ENCODE measurements around the gene CYP1A2.

CYP1A2 gene

DNA sequence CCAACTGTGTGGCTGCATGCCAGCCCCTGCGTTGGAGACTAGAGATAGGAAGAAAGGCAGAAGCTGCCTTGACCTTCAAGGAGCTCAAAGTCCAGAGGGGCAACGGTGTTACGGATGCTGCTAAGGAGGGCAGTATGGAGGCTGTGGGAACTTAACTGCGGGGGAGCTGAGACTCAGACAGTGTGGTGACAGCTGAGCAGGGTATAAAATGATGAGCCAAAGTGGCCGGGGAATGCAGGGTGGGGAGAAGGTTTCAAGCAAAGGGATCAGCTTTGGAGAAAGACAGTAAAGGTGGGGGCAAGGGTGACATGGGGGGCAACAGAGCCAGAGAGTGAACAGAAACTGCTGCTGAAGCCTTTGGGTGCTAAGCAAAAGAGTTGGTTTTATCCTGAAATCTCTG lies 6.2 kb upstream of the CYP1A2 start:
- DNase-seq = no peak

DNA sequence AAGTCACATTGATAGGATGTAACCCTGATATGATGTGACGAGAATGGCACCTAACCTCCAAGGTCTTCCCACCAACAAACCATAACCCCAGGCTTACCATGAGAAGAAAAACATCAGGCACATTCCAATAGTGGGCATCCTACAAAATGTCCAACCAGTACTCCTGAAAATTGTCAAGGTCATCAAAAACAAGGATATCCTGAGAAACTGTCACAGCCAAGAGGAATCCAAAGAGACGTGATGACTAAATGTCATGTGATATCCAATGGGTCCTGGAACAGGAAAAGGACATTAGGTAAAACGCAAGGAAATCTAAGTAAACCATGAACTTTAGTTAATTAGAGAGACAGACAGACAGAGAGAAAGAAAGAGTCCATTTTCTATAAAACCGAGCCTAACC lies 2.3 kb upstream of the CYP1A2 start:
- no peak for DNase-seq

DNA sequence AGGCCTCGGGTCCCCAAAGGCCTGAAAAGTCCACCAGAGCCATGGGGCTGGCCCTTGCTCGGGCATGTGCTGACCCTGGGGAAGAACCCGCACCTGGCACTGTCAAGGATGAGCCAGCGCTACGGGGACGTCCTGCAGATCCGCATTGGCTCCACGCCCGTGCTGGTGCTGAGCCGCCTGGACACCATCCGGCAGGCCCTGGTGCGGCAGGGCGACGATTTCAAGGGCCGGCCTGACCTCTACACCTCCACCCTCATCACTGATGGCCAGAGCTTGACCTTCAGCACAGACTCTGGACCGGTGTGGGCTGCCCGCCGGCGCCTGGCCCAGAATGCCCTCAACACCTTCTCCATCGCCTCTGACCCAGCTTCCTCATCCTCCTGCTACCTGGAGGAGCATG lies 1.2 kb downstream of the CYP1A2 start:
- DNase-seq = no peak

DNA sequence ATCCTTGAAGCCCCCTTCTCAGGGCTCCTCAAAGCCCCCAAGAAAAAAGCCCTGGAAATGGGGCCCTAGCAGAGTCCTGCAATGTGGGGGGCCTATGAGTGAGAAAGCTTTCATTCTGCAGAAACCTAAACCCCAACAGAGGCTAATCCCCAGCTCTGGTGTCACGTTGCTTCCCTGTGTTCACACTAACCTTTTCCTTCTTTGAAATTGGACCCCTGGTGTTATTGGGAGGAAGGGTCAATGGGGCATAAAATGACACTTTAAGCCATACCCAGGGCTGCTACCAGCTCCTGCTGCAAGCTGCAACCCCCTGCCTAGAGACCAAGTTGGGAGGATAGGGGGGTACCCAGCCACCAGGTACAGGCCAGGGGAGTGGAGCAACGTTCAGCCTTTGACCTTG lies 2.1 kb downstream of the CYP1A2 start:
- DNase-seq = no peak

DNA sequence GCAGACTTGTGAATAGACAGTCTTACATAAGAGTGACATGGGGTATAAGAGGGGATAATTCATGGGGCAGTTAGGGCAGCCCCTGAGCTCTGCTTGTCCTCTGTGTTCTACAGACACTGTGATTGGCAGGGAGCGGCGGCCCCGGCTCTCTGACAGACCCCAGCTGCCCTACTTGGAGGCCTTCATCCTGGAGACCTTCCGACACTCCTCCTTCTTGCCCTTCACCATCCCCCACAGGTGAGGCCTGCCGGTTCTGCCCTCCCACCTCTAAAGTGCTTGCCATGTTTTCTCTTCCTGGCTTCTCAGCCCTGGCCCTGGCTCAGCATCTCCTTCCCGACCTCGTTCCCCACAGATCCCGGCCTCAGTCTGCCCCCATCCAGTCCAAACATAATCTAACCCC lies 3.4 kb downstream of the CYP1A2 start:
- DNase-seq = no peak

DNA sequence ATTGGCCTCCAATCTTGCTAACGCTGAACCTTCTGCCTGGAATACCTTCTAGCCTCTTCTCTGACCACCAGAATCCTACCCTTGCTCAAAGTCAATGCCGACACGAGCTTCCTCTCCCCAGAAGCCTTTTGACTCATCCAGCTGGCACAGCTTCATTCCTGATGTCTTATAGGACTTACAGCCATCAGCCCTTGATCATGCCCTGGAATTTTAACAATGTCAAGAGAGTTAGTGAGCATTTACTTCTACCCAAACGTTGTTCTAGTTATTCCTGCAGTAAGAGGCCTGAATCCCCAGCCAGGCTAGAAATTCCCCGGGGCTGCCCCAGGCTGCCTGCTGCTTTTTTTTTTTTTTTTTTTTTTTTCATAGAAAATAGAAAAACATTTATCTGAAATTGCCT lies 3.9 kb downstream of the CYP1A2 start:
- DNase-seq = no peak

DNA sequence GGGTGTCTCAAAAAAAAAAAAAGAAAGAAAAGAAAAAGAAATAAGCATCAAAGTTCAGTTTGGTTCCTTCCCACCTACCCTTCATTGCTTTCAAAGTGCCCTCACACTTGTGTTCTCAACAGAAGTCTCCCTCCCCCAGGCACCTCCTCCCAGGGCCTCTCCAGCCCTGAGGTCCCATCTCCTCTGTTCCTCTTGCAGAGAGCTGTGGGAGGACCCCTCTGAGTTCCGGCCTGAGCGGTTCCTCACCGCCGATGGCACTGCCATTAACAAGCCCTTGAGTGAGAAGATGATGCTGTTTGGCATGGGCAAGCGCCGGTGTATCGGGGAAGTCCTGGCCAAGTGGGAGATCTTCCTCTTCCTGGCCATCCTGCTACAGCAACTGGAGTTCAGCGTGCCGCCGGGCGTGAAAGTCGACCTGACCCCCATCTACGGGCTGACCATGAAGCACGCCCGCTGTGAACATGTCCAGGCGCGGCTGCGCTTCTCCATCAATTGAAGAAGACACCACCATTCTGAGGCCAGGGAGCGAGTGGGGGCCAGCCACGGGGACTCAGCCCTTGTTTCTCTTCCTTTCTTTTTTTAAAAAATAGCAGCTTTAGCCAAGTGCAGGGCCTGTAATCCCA lies 6.1 kb downstream of the CYP1A2 start:
- no peak for DNase-seq

DNA sequence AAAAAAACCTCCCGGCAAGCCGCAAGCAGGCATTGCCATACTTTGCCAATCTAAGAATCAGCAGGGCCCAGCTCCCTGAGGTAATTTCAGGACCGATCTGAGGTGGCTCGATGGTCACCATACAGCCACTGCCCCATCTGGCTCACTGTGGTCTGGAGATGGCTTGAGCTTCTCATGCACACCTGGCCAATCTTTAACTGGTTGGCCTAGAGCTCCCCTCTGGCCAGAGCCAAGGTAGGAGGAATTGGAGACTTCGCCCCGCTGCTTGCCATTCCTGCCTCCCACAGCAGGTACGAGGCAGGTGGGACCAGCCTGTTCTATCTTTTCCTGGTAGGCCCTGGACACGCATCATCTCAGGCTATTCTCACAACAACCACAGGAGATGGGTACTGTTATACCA lies 10.1 kb downstream of the CYP1A2 start:
- no peak for DNase-seq

DNA sequence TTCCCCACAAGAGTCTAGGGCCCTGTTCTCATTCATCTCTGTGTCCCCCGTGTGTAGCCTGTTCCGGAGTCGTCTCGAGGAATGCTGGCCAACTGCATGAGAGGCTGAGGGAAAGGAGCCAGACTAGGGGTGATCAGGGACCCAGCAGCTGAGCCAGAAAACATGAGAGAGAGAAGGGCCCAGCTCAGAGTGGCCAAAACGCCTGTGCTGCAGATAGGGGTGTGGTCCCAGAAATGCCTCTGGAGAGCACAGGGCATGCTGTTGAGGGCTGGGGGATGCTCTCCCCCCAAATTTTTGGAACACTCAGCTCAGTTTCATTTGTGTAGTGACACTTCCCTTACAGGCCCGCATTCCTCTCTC lies 14.1 kb downstream of the CYP1A2 start:
- DNase-seq = no peak

DNA sequence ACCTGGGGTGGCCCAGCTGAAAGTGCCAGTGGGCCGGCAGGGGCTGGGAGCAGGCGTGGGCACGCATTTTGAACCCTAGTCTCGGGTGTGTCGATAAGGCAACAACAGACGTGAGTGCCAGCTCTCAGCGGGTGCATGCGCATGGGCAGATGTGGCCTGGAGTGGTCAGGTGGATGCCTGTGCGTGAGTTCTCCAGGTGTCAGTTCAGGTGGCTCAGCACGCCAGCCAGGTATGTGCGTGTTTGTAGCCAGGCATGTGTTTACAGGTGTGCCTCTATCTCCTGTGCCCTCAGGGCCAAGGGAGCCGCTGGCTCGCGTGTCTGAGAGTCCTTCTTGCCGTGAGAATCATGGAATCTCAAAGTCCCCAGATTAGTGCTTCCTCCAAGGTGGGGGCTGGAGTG lies 14.8 kb downstream of the CYP1A2 start:
- DNase-seq = no peak

DNA sequence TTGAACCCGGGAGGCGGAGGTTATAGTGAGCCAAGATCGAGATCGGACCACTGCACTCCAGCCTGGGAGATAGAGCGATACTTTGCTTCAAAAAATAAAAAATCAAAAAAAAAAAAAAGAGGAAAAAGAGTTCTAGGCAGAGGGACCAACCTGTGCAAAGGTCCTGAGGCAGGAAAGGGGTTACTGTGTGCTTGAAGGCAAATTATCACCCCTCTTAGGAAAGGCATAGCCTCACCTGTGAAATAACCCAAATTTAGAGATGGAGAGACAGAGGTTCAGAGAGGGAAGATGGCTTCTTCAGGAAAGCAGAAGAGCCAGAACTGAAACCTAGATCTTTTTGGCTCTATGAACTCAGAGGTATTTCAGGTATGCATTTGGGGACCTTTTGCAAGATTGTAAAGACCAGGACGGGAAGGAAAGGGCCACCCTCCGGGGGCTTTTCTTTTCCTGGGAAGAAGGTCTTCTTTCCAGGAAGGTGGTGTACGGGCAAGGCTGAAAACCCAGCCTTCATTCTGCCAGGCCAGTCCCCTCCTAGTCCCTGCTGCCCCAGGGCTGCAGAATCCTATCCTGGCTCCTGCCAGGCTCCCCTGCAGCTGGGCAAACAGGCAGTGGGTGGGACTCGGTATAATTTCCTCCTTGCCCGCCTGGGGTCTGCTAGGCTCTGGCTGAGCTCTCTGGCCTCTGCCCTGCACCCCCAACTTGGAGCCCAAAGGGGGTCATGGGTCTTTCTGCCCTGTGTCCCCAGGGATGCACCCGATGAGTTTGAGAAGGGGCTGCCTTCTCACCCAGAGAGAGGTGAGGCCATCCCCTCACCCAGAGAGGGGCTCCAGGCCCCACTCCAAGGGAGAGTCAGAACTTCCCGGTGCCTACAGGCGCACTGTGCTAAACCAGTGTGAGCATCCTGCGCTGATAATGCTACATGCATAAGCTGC lies 18.8 kb downstream of the CYP1A2 start:
- no peak for DNase-seq

DNA sequence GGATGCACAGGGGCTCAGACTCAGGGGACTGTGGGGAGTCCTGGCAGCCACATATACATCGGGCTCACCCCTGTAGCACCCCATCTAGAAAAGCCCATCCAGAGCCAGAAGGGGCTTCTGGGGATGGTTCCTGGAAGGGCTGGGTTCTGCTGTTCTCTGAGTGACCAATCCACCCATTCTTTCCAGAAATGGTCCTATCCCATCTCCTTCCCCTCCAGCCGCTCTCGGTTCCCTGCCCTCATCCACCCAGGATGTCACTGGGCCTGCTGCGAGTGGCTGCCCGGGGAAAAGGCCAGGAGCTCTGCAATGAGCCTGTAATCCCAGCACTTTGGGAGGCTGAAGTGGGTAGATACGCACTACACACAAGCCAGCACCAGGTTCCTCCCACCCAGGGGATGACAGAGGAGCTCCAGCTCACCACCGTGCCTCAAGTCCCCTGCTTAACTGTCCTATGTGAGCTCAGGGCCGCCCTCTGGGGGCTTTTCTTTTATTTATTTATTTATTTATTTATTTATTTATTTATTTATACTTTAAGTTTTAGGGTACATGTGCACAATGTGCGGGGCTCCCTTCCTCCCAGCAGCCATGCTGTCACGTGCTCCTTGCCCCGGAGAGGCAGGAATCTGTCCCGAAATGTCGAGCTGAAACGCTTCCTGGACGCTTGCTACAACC lies 19.6 kb downstream of the CYP1A2 start:
- no peak for DNase-seq

DNA sequence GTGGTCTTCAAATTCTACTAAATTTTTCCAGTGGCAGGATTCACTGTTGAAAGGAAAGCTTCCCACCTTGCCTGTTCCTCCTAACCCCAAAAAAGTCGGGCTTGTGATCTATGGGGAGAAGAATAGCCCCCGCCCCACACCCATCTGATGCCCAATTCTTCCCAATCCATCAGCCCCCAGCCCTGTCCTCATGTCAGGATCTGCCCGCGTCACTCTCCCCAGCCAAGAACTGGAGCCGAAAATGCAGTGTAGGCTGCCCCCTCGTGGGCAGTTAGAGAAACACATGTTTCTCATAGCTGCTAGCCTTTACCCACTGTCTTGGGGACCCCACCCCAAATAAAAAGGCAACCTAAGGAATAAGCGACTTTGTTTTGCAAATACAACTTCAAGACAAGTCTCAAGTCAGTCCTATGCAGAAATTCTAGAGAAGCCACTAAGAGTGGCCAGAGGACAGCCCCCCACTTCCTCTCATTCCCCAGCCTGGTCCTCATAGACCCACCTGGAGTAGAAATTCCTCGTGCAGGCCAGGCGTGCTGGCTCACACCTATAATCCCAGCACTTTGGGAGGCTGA lies 20.2 kb downstream of the CYP1A2 start:
- no peak for DNase-seq

DNA sequence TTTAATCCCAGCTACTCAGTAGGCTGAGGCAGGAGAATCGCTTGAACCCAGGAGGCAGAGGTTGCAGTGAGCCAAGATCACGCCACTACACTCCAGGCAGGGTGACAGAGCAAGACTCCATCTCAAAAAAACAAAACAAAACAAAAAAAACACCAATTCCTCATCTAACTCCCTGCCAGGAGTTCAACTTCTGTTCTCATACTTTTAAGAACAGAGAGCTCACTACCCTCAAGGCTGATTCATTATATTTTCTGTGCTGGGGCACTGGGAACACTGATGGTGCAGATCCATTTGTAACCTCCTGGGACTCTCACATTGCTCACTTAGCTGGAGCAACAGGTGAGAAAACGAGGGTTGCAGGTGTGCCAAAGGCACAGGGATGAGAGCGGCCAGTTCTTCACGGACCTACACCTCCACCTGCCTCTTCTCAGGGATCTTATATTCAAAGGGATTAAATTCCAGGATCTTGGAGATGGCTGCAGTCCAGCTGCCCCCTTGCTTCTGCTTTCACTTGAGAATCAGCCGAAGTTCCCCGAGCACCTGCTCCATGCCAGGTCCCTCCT lies 20.9 kb downstream of the CYP1A2 start:
- no peak for DNase-seq

DNA sequence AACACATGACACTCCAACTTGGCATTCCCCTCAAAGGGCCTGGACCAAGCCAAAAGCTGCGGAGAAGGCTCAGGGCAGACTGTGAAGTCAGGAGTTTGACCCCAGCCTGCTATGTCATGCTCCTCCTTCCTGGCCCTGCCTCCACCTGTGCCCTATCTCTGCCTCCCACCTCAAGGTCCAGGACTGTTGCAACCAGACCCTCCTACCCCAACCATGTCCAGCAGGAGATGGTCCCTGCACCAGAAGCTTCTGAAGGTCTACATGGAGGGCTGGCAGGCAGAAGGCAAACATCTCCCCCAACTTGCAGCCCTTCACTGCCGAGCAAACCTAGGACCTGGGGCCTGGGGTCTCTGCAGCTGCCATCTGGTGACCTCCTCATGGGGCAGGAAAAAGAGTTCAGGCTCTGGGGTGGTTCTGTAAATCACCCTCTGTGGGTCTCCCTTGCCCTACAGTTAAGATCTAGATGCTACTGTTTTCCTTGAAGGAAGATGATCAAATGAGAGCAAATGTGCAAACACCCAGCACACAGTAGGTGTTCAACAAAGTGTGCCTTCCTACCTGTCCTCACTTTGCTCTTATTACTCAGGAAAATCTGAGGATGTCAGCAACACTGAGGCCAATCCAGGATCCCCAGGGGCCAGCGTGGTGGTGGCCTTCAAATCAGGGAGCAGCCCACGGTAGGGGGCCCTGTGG lies 21.7 kb downstream of the CYP1A2 start:
- DNase-seq = no peak

DNA sequence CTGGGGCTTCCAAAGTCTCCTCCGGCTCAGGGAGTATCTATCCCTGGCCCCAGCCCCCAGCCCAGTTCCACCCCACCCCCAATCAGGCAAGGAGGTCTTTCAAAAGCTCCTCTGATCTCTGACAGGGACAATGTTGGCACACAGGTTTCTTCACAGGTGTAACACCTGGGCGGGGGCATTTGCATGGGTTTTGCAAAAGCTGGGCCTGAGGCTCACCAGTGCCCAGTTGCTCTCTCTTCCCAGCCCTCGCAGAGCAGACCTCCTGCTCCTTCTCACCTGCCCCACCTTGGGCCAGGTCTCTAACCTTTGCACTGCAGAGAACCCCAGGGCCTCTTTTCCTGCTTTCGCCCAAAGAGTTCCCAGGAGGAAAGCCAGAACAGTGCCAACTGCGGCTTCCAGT lies 24.7 kb downstream of the CYP1A2 start:
- DNase-seq = no peak

DNA sequence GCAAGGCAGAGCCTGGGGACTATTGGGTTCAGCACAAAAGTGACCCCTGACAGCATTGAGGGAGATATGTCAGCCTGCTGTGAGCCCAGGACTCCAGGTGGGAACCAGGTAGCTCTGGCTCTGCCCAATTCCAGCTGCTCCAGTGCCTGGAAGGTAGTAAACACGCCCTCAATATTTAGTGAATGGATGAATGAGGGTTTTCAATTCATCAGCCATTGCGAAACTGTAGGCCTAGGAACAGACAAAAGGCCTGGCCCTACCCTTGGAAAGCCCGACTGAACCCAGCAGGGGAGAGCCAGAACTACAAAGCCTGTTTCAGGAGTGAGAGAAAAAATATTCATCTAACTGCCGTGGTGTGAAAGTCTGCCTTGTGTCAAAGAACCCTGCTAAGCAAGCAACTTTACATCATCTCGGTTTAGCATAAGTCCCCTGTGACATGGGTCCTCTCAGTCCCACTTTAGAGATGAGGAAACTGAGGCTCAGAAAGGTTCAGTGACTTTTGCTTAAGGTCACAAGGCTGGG lies 25.1 kb downstream of the CYP1A2 start:
- no peak for DNase-seq

DNA sequence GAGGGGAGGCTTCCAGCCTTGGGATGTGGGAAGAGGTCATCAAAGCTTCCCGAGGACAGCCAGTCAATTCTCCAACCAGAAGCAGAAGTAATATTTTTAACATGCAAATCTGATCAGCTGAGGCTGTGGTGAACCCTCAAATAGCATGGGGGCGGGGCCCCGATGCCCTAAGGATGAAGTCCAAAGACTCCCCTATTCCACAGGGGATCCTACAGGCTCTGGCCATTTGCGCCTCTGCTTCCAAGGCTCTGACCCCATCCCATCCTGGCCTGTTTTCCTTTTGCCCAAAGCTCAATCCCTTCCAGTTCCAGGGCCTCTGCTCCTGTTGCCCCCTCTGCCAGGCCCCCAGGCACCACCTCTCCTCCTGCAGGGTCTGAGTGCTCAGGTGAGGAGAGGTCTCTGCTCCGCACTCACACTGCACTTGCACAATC lies 26.5 kb downstream of the CYP1A2 start:
- DNase-seq = no peak

DNA sequence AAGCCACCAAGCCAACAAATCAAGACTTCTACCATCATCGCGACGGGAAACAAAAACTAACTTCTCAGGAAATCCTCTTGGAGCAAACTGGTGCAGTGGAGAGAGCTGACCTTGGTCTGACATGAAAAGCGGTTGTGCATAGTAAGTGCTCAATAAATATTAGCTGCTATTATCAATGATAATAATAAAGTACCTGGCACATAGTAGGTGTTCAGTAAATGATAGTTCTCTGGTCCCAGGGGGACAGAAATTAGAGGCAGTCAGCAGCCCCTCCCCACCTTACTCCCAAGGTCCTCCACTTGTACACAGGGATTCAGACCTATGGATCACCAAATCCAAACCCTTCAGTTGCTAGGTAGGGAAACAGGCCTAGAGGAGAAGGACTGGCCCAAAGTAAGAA lies 27.2 kb downstream of the CYP1A2 start:
- no peak for DNase-seq

DNA sequence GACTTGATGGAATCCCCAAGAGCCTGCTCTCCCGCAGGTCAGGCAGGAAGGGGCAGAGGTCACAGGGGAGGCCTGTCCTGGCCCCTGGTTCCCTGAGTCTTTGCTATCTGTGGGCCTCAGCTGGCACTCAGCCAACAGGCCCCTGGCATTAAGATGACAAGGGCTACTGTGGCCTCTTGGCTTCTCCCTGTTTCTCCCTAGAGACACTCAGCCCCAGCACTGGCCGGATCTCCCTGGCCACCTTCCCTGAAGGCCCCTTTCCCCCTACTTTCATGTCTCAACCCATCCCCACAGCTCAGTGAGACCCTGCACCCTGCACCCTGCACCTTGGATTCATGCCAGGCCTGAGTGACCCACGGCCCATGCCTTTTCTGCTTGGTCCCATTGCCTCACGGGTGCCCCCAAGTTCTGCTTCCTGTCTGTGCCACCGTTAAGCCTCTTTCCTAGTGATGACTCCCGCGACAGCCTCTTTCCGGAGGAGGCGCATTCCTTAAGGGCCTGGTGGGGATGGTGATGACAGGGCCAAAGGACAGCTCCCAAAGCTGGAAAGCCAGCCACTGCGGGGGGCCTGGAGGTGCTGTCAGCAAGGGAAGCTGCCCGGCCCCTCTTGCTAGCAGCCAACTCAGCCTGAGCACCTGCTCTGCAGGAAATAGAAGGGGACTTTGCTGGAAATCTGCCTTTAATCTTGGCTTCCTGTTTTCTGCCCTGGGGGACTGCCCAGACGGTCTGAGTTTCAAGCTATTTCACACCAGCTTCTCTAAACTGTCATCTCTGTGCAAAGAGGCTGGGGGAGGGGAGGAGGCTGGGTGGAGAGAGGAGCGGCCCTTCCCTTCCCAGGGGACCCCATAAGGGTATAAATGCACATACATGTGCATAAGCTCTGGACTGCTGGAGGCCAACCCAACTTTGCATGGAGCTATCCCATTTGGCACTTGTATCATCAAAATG lies 28.4 kb downstream of the CYP1A2 start:
- DNase-seq = no peak
